H9 (cell line): ENCODE results near the gene SIN3A. TPM values are rescaled to one million over a fixed set of nuclear protein-coding genes. Genes with fewer than 3 reads are reported as not detected.
A peak's percentile ranks its signal among the peaks of the same experiment; 100 is the strongest.
"Not testable (repeated sequence)": the region's sequence is repeated elsewhere in the genome, so short reads cannot be mapped to it uniquely, and the experiment has no call there.

Experiments used
- DNase-seq: peaks from one replicate; pipeline ENCODE4 v3.0.0-alpha.2; 2017
- H2AFZ ChIP-seq: one replicate; pipeline ENCODE4 v1.6.1; 2013; ENCODE audit warnings: mild to moderate bottlenecking, low read length, control low read depth, moderate library complexity
- H2AK5ac ChIP-seq: 2 replicates; pipeline ENCODE4 v1.6.1; 2013; ENCODE audit warnings: low read length, control low read depth, mixed read lengths; ENCODE audit not compliant: insufficient read length
- H2BK120ac ChIP-seq: one replicate; pipeline ENCODE4 v1.6.1; 2013; ENCODE audit warnings: low read depth, mild to moderate bottlenecking, low read length, control low read depth, inconsistent platforms; ENCODE audit not compliant: poor library complexity, severe bottlenecking
- H2BK12ac ChIP-seq: 2 replicates; pipeline ENCODE4 v1.6.1; 2013; ENCODE audit warnings: low read length, control low read depth, mixed read lengths, low read depth; ENCODE audit not compliant: insufficient read length
- H2BK15ac ChIP-seq: 2 replicates; pipeline ENCODE4 v1.6.1; 2013; ENCODE audit warnings: low read depth, low read length, control low read depth
- H2BK20ac ChIP-seq: one replicate; pipeline ENCODE4 v1.6.1; 2013; ENCODE audit warnings: low read depth, mild to moderate bottlenecking, low read length, control low read depth, inconsistent platforms; ENCODE audit not compliant: poor library complexity, severe bottlenecking
- H2BK5ac ChIP-seq: 2 replicates; pipeline ENCODE4 v1.6.1; 2013; ENCODE audit warnings: low read length, control low read depth, mixed read lengths; ENCODE audit not compliant: insufficient read length
- H3K14ac ChIP-seq: 2 replicates; pipeline ENCODE4 v1.6.1; 2013; ENCODE audit warnings: low read length, control low read depth; ENCODE audit not compliant: insufficient read depth
- H3K18ac ChIP-seq: 2 replicates; pipeline ENCODE4 v1.6.1; 2013; ENCODE audit warnings: low read depth, mild to moderate bottlenecking, mixed read lengths, low read length, control low read depth; ENCODE audit not compliant: insufficient read length
- H3K23ac ChIP-seq: 2 replicates; pipeline ENCODE4 v1.6.1; 2013; ENCODE audit warnings: low read length, control low read depth, mixed read lengths, low read depth; ENCODE audit not compliant: insufficient read length
- H3K23me2 ChIP-seq: 2 replicates; pipeline ENCODE4 v1.6.1; 2013; ENCODE audit warnings: low read depth, mild to moderate bottlenecking, mixed read lengths, low read length, control low read depth; ENCODE audit not compliant: insufficient read length, poor library complexity, severe bottlenecking
- H3K27ac ChIP-seq: 2 replicates; pipeline ENCODE4 v1.5.1; 2013; ENCODE audit warnings: low read length, control low read depth, mixed read lengths, low read depth; ENCODE audit not compliant: insufficient read length
- H3K27me3 ChIP-seq: 2 replicates; pipeline ENCODE4 v1.6.1; 2013; ENCODE audit warnings: low read length, control low read depth, inconsistent platforms; ENCODE audit not compliant: insufficient read depth
- H3K4ac ChIP-seq: 2 replicates; pipeline ENCODE4 v1.6.1; 2013; ENCODE audit warnings: low read depth, mild to moderate bottlenecking, control low read depth, inconsistent platforms, low read length, moderate library complexity
- H3K4me1 ChIP-seq: 2 replicates; pipeline ENCODE4 v1.6.1; 2013; ENCODE audit warnings: low read length, control low read depth, inconsistent platforms; ENCODE audit not compliant: insufficient read depth
- H3K4me2 ChIP-seq: 2 replicates; pipeline ENCODE4 v1.6.1; 2013; ENCODE audit warnings: low read length, control low read depth, mixed read lengths; ENCODE audit not compliant: insufficient read length, insufficient read depth
- H3K56ac ChIP-seq: 2 replicates; pipeline ENCODE4 v1.6.1; 2013; ENCODE audit warnings: low read depth, mild to moderate bottlenecking, mixed read lengths, low read length, control low read depth; ENCODE audit not compliant: insufficient read length
- H3K79me1 ChIP-seq: 2 replicates; pipeline ENCODE4 v1.6.1; 2013; ENCODE audit warnings: low read depth, mild to moderate bottlenecking, moderate library complexity, low read length, control low read depth, inconsistent platforms; ENCODE audit not compliant: insufficient read depth, poor library complexity, severe bottlenecking
- H3K79me2 ChIP-seq: 2 replicates; pipeline ENCODE4 v1.6.1; 2013; ENCODE audit warnings: low read length, control low read depth, inconsistent platforms; ENCODE audit not compliant: insufficient read depth
- H3K9ac ChIP-seq: 2 replicates; pipeline ENCODE4 v1.6.1; 2013; ENCODE audit warnings: low read length, control low read depth, mixed read lengths; ENCODE audit not compliant: insufficient read length; ENCODE audit errors: extremely low read depth
- H3K9me3 ChIP-seq: one replicate; pipeline ENCODE4 v1.6.1; 2013; ENCODE audit warnings: low read depth, low read length, inconsistent platforms; ENCODE audit not compliant: control insufficient read depth
- H3T11ph ChIP-seq: one replicate; pipeline ENCODE4 v1.6.1; 2013; ENCODE audit warnings: mild to moderate bottlenecking, low read length, control low read depth, inconsistent platforms
- H4K20me1 ChIP-seq: one replicate; pipeline ENCODE4 v1.6.1; 2013; ENCODE audit not compliant: control insufficient read depth, insufficient read length, insufficient read depth
- H4K5ac ChIP-seq: 2 replicates; pipeline ENCODE4 v1.6.1; 2013; ENCODE audit warnings: low read depth, mild to moderate bottlenecking, mixed read lengths, low read length, control low read depth; ENCODE audit not compliant: insufficient read length
- H4K8ac ChIP-seq: replicated peaks from 2 replicates; pipeline ENCODE4 v1.6.1; 2013; ENCODE audit warnings: low read length, control low read depth, mixed read lengths, low read depth; ENCODE audit not compliant: insufficient read length
- H4K91ac ChIP-seq: 2 replicates; pipeline ENCODE4 v1.6.1; 2013; ENCODE audit warnings: low read depth, mild to moderate bottlenecking, moderate library complexity, mixed read lengths, low read length, control low read depth; ENCODE audit not compliant: insufficient read length
- H3K27ac Mint-ChIP-seq, 3 experiments: 2 replicates in 2 of 3; 3 replicates in 1 of 3; pipeline ENCODE4 v1.8.0; 2020 to 2021; ENCODE audit warnings: mixed read lengths in 3 of 3, mild to moderate bottlenecking in 1 of 3, moderate library complexity in 1 of 3
- H3K27me3 Mint-ChIP-seq: 2 replicates; pipeline ENCODE4 v1.8.0; 2021; ENCODE audit warnings: low read depth, mild to moderate bottlenecking, moderate library complexity, mixed read lengths
- H3K36me3 Mint-ChIP-seq, 3 experiments: 2 replicates in 2 of 3; 3 replicates in 1 of 3; pipeline ENCODE4 v1.8.0; 2020 to 2021; ENCODE audit warnings: low read depth in 3 of 3, mixed read lengths in 3 of 3; ENCODE audit not compliant: insufficient read depth in 1 of 3
- H3K4me1 Mint-ChIP-seq, 2 experiments: 2 replicates each; pipeline ENCODE4 v1.8.0; 2020; ENCODE audit warnings: mixed read lengths in 2 of 2
- H3K4me3 Mint-ChIP-seq, 2 experiments: 2 replicates in 1 of 2; 3 replicates in 1 of 2; pipeline ENCODE4 v1.8.0; 2020 to 2021; ENCODE audit warnings: mild to moderate bottlenecking in 2 of 2, mixed read lengths in 2 of 2, moderate library complexity in 1 of 2
- H3K9me3 Mint-ChIP-seq, 2 experiments: 2 replicates in 1 of 2; 3 replicates in 1 of 2; pipeline ENCODE4 v1.8.0; 2020; ENCODE audit warnings: mild to moderate bottlenecking in 2 of 2, mixed read lengths in 2 of 2, moderate library complexity in 1 of 2
- CTCF ChIP-seq: fragments of 200-600 bp; sonication (generic); conservative IDR thresholded peaks from 3 replicates; pipeline ENCODE4 v1.8.0; 2021; ENCODE audit warnings: antibody characterized with exemption, mild to moderate bottlenecking
- WGBS: extraction: QIAGEN DNeasy Blood & Tissue Kit; methylation state at CpG from one replicate; pipeline ENCODE4 v1.1.7; 2013; ENCODE audit warnings: missing lambda C conversion rate, low lambda C conversion rate, mixed read lengths; ENCODE audit not compliant: insufficient read length; ENCODE audit errors: extremely low coverage; 5-methylcytosine and 5-hydroxymethylcytosine counted together
- total RNA-seq: library from RNA; stranded (reverse); gene quantifications from 2 replicates; pipeline ENCODE4 v1.2.1, GENCODE V29; 2021

Gene SIN3A
- total RNA-seq, 1 experiment from 2014 or later, result 102 TPM

GRCh38 chr15:75446151-75446550, 5.3 kb downstream of the SIN3A start:
- Histone ChIP-seq H3K9me3 (no peaks in the 10 kb centered on the region), H3K79me1 (peaks cover 12% of the 10 kb centered on the region), H3K9ac (no peak overlapping the region), H4K20me1 (no peaks in the 10 kb centered on the region), H3K4me1 (no peaks in the 10 kb centered on the region), H3K27me3 (no peaks in the 10 kb centered on the region), H2AFZ (no peak overlapping the region), H4K91ac (no peak overlapping the region), H3K23me2 (peaks cover 2% of the 10 kb centered on the region), H3K4ac (no peak overlapping the region), H4K5ac (no peak overlapping the region), H2BK120ac (no peak overlapping the region), H2BK5ac (no peak overlapping the region), H3K14ac (no peak overlapping the region), H2AK5ac (no peak overlapping the region), H3K56ac (no peak overlapping the region), H2BK12ac (no peak overlapping the region), H3K27ac (no peak overlapping the region), H2BK20ac (no peak overlapping the region), H3T11ph (no peak overlapping the region), H3K4me2 (no peak overlapping the region), H3K18ac (no peak overlapping the region), H3K79me2 (peaks cover 49% of the 10 kb centered on the region; the same call in 1 of the 2 replicates), H2BK15ac (no peak overlapping the region), H3K23ac (no peak overlapping the region), H4K8ac (no peak overlapping the region)
- H3K4me3 Mint-ChIP-seq, result no peak overlapping the region
- no CpG with 5 or more reads among the region's 3 CpGs for WGBS
- H3K36me3 Mint-ChIP-seq, result peaks cover 17 to 28% (median 27%) of the 10 kb centered on the region in 3 experiments
- H3K4me1 Mint-ChIP-seq, result peaks cover 9 to 13% of the 10 kb centered on the region in 2 experiments
- no peak for DNase-seq
- peaks cover 4% of the 10 kb centered on the region for H3K27me3 Mint-ChIP-seq
- no peak for TF ChIP-seq CTCF
- no peaks in the 10 kb centered on the region; a peak in 1 of 5 replicates for H3K9me3 Mint-ChIP-seq
- peak overlapping the region; percentile 19 to 61 (median 49); a peak in 4 of 7 replicates for H3K27ac Mint-ChIP-seq

DNA sequence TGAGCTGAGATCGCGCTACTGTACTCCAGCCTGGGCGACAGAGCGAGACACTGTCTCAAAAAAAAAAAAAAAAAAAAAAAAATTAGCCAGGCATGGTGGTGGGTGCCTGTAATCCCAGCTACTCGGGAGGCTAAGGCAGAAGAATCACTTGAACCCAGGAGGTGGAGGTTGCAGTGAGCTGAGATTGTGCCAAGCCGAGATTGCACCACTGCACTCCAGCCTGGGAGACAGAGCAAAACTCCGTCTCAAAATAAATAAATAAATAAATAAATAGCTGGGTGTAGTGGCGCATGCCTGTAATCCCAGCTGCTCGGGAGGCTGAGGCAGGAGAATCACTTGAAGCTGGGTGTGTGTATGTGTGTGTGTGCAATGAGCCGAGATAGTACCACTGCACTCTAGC, 6.2 kb downstream of the SIN3A start:
- not testable (repeated sequence) for H2BK120ac ChIP-seq, H4K91ac ChIP-seq, DNase-seq, H3K56ac ChIP-seq, H3K23ac ChIP-seq, H3K18ac ChIP-seq, H3K4me2 ChIP-seq, H3K14ac ChIP-seq, H3K4me3 Mint-ChIP-seq, H2AFZ ChIP-seq, H3K27me3 Mint-ChIP-seq, H3K4me1 ChIP-seq, H2BK20ac ChIP-seq, H2AK5ac ChIP-seq, H2BK5ac ChIP-seq, H3K9me3 ChIP-seq, H3K4ac ChIP-seq, H3K9me3 Mint-ChIP-seq, H2BK12ac ChIP-seq, H4K8ac ChIP-seq, H3K27me3 ChIP-seq, H4K20me1 ChIP-seq, H2BK15ac ChIP-seq, H3K23me2 ChIP-seq, H3K27ac ChIP-seq, H3K27ac Mint-ChIP-seq, H4K5ac ChIP-seq, H3K9ac ChIP-seq, H3T11ph ChIP-seq
- peaks cover 19 to 31% (median 28%) of the 10 kb centered on the region in 3 experiments for H3K36me3 Mint-ChIP-seq
- Histone ChIP-seq H3K79me2 (peaks cover 50% of the 10 kb centered on the region; the same call in 1 of the 2 replicates), H3K79me1 (peaks cover 12% of the 10 kb centered on the region)
- WGBS, result no CpG with 5 or more reads among the region's 10 CpGs
- H3K4me1 Mint-ChIP-seq, result peaks cover 8 to 11% of the 10 kb centered on the region in 2 experiments
